GM12878 (cell line): Measurements from ENCODE around the gene PRSS57. TPM values are rescaled to one million over a fixed set of nuclear protein-coding genes. Genes with fewer than 3 reads are reported as not detected.
"Not testable (repeated sequence)": the region's sequence is repeated elsewhere in the genome, so short reads cannot be mapped to it uniquely, and the experiment has no call there.

Experiments
- ATAC-seq: fragments of 200-7000 bp; cut with Tn5 transposase; 3 replicates; pipeline ENCODE4 v1.9.1; 2020; ENCODE audit warnings: mild to moderate bottlenecking, moderate library complexity
- BruUV-seq: library from RNA; stranded (reverse); fragments of 400-500 nt; replicated peaks from 2 replicates; lab custom pipeline; 2021; lab: Mats Ljungman, UMichigan
- CTCF ChIA-PET: fragments of 300-600 bp; sonication (Branson Sonifier 250); formaldehyde crosslinking; extraction: SDS; loops from one replicate; lab custom pipeline; 2021; ENCODE audit warnings: inconsistent platforms; lab: Yijun Ruan, JAX
- POLR2A ChIA-PET: fragments of 350-600 bp; formaldehyde crosslinking; extraction: SDS; loops from one replicate; lab custom pipeline; 2021; ENCODE audit warnings: inconsistent platforms; lab: Charles Lee
- RAD21 ChIA-PET: fragments of 300-600 bp; sonication (Branson Sonifier 250); formaldehyde crosslinking; loops from one replicate; lab custom pipeline; 2023; ENCODE audit warnings: antibody characterized with exemption; ENCODE audit not compliant: unreplicated experiment; lab: Charles Lee
- SMC1A ChIA-PET: fragments of 300-600 bp; sonication (Branson Sonifier 250); formaldehyde crosslinking; loops from one replicate; lab custom pipeline; 2023; ENCODE audit not compliant: unreplicated experiment, uncharacterized antibody; lab: Charles Lee
- DNase-seq: peaks from one replicate; pipeline ENCODE4 v3.0.0-alpha.2; 2011; ENCODE audit warnings: low read depth, low spot score
- FAIRE-seq: peaks from 3 replicates; lab custom pipeline; 2011; peaks lifted over from hg19 to GRCh38; lab: Jason Lieb, UNC
- H2AFZ ChIP-seq: 2 replicates; pipeline ENCODE4 v1.6.0; 2011; ENCODE audit warnings: low read depth, low read length, control low read depth; ENCODE audit not compliant: control insufficient read depth
- H3K27ac ChIP-seq: 2 replicates; pipeline ENCODE4 v1.5.1; 2011; ENCODE audit warnings: control low read depth; ENCODE audit not compliant: control insufficient read depth, insufficient read depth
- H3K27me3 ChIP-seq, 2 experiments: replicated peaks in 1 of 2; 2 replicates each; pipeline versions ENCODE4 v1.6.0 to v1.6.1; 2011; ENCODE audit warnings: low read length in 1 of 2; ENCODE audit not compliant: control insufficient read depth in 2 of 2, insufficient read depth in 2 of 2
- H3K36me3 ChIP-seq, 2 experiments: 2 replicates each; pipeline ENCODE4 v1.5.1; 2011; ENCODE audit warnings: low read length in 1 of 2; ENCODE audit not compliant: control insufficient read depth in 2 of 2, insufficient read depth in 2 of 2
- H3K4me1 ChIP-seq: 2 replicates; pipeline ENCODE4 v1.6.1; 2011; ENCODE audit warnings: mild to moderate bottlenecking, low read length, moderate library complexity, mixed read lengths; ENCODE audit not compliant: control insufficient read depth, insufficient read depth
- H3K4me2 ChIP-seq: 2 replicates; pipeline ENCODE4 v1.6.0; 2011; ENCODE audit warnings: control low read depth; ENCODE audit not compliant: control insufficient read depth, insufficient read depth
- H3K4me3 ChIP-seq: fragments of 200-600 bp; sonication (generic); 2 replicates; pipeline ENCODE4 v1.5.1; 2016
- H3K79me2 ChIP-seq: 2 replicates; pipeline ENCODE4 v1.6.0; 2011; ENCODE audit warnings: low read length; ENCODE audit not compliant: control insufficient read depth, insufficient read depth
- H3K9ac ChIP-seq: 2 replicates; pipeline ENCODE4 v1.8.0; 2011; ENCODE audit warnings: low read length, control low read depth, mixed read lengths; ENCODE audit not compliant: control insufficient read depth, insufficient read depth
- H3K9me3 ChIP-seq: replicated peaks from 3 replicates; pipeline ENCODE4 v1.5.1; 2011; ENCODE audit warnings: mild to moderate bottlenecking, low read length; ENCODE audit not compliant: control insufficient read depth, insufficient read depth
- H4K20me1 ChIP-seq: 2 replicates; pipeline ENCODE4 v1.6.0; 2011; ENCODE audit not compliant: control insufficient read depth, insufficient read depth
- POLR2AphosphoS2 ChIP-seq: IDR thresholded peaks from 2 replicates; pipeline ENCODE4 v1.6.1; 2011; ENCODE audit warnings: low read depth, mild to moderate bottlenecking, low read length, improper control_type of control experiment, moderate library complexity
- ZBTB4 ChIP-seq: fragments of 450-650 bp; formaldehyde crosslinking; IDR thresholded peaks from 2 replicates; pipeline ENCODE4 v1.4.0; 2022; ENCODE audit warnings: mild to moderate bottlenecking, moderate library complexity
- WGBS: methylation state at CpG from one replicate; pipeline ENCODE4 v1.1.6; 2016; ENCODE audit warnings: low lambda C conversion rate; ENCODE audit not compliant: insufficient replicate concordance, insufficient coverage; ENCODE audit errors: missing lambda C conversion rate; 5-methylcytosine and 5-hydroxymethylcytosine counted together
- in situ Hi-C: fragments of 300-500 bp; cut with MboI; formaldehyde crosslinking; loops from 9 replicates; pipeline ENCODE4 v1.14.3; 2018; ENCODE audit warnings: mixed read lengths
- intact Hi-C: fragments of 100-400 bp; cut with micrococcal nuclease; formaldehyde crosslinking; loops from one replicate; pipeline ENCODE4 v1.14.2; 2022; ENCODE audit not compliant: unreplicated experiment
- polyA plus RNA-seq, 11 experiments: library from polyadenylated mRNA; depleted of rRNA in 4 of 11; unstranded in 6 of 11; stranded (reverse) in 5 of 11; fragments of >200 nt; fragmentation: Nextera tagmentation in 4 of 11; fragmentation: Illumina TruSeq in 1 of 11; extraction: Ambion mirVana in 4 of 11; extraction: Trizol in 1 of 11; gene quantifications; 1 replicate in 1 of 11; 2 replicates in 10 of 11; pipeline versions ENCODE4 v1.2.1 to v1.2.3, GENCODE V29; 2011 to 2016; ENCODE audit warnings: inconsistent platforms in 2 of 11, missing spikeins in 2 of 11, low read depth in 1 of 11
- total RNA-seq, 4 experiments: library from RNA; depleted of rRNA in 3 of 4; stranded (reverse); fragments of >200 nt in 3 of 4; fragmentation: Illumina TruSeq in 1 of 4; extraction: Trizol in 1 of 4; gene quantifications; 2 replicates each; pipeline versions ENCODE4 v1.2.1 to v1.2.3, GENCODE V29; 2013 to 2021

Gene PRSS57
- total and polyA plus RNA-seq, 10 of the 15 experiments (the other 5 are each of a cell fraction or from before 2014, with no cell fraction given) = not detected

GRCh38 chr19:703329-703650 is 8.0 kb upstream of the PRSS57 start (continued):
- TF ChIP-seq ZBTB4 (CRISPR knock-in tag) = no peak
- no peak for TF ChIP-seq POLR2AphosphoS2

- not testable (repeated sequence) for FAIRE-seq
These were observed 7.6 kb upstream of the PRSS57 start for GRCh38 chr19:702847-703246.

GRCh38 chr19:699885-700284 is 4.6 kb upstream of the PRSS57 start:
- RAD21 ChIA-PET, CTCF ChIA-PET, H3K27ac ChIP-seq, H3K4me1 ChIP-seq, in situ Hi-C loops, DNase-seq, H3K9me3 ChIP-seq, FAIRE-seq, intact Hi-C loops, H4K20me1 ChIP-seq, H3K79me2 ChIP-seq, H2AFZ ChIP-seq, H3K4me2 ChIP-seq, H3K27me3 ChIP-seq, H3K9ac ChIP-seq, BruUV-seq, H3K36me3 ChIP-seq, ATAC-seq, H3K4me3 ChIP-seq, POLR2A ChIA-PET, SMC1A ChIA-PET: not testable (repeated sequence)
- WGBS = 60% methylated on average over 14 of the region's 14 CpGs

More at GRCh38 chr19:702847-703246, 7.6 kb upstream of the PRSS57 start:
- H3K9ac ChIP-seq, in situ Hi-C loops, BruUV-seq, H3K36me3 ChIP-seq, DNase-seq, H3K4me1 ChIP-seq, H4K20me1 ChIP-seq, H3K27ac ChIP-seq, H3K9me3 ChIP-seq, H3K27me3 ChIP-seq, H2AFZ ChIP-seq, H3K4me2 ChIP-seq, ATAC-seq, H3K79me2 ChIP-seq, H3K4me3 ChIP-seq, RAD21 ChIA-PET, SMC1A ChIA-PET, POLR2A ChIA-PET: not testable (repeated sequence)
- CTCF ChIA-PET = interaction anchor here (1.4 to 1.8 kb wide), 2 partner anchors 27 to 31 kb away, joined by 3 to 4 read pairs; no protein-coding TSS in a partner anchor
- WGBS = 44% methylated on average over 5 of the region's 6 CpGs
- intact Hi-C loops = loop anchor here (2.0 kb wide), 1 partner anchor 22 kb away; no protein-coding TSS in a partner anchor

- SMC1A ChIA-PET, H3K4me1 ChIP-seq, H4K20me1 ChIP-seq, H2AFZ ChIP-seq, H3K27me3 ChIP-seq, H3K9ac ChIP-seq, CTCF ChIA-PET, FAIRE-seq, H3K27ac ChIP-seq, intact Hi-C loops, in situ Hi-C loops, H3K79me2 ChIP-seq, H3K4me2 ChIP-seq, H3K4me3 ChIP-seq, H3K9me3 ChIP-seq, BruUV-seq, DNase-seq, ATAC-seq, H3K36me3 ChIP-seq: not testable (repeated sequence)
- WGBS = 55% methylated on average over 15 of the region's 15 CpGs
- ChIA-PET POLR2A (interaction anchor here (0.6 kb wide), 1 partner anchor 37 kb away, joined by 5 read pairs; no protein-coding TSS in a partner anchor), RAD21 (interaction anchor here (0.6 kb wide), 1 partner anchor 17 kb away, joined by 3 read pairs; no protein-coding TSS in a partner anchor)
These were observed 3.3 kb upstream of the PRSS57 start for GRCh38 chr19:698529-698928.
